Activated naive CD4-positive, alpha-beta T cell treated with anti-CD3 and anti-CD28 coated beads, Interleukin-2, amount 50 U/mL, for 16 hours (primary cell): ENCODE results near the gene MS4A4A.
"Not testable (repeated sequence)": the region's sequence is repeated elsewhere in the genome, so short reads cannot be mapped to it uniquely, and the experiment has no call there.

Source experiments
- DNase-seq: peaks from one replicate; pipeline ENCODE4 v3.0.0-alpha.2; 2020

The MS4A4A gene

GRCh38 chr11:60280412-60280811, at the start of gene MS4A4A:
Gene MS4A4A (plus strand): TSS chr11:60280666. CDS start chr11:60280676, 10 bp downstream.
- DNase-seq = no peak

- DNase-seq = no peak
Observed at GRCh38 chr11:60230681-60231080, 49.8 kb upstream of the MS4A4A start.

DNA sequence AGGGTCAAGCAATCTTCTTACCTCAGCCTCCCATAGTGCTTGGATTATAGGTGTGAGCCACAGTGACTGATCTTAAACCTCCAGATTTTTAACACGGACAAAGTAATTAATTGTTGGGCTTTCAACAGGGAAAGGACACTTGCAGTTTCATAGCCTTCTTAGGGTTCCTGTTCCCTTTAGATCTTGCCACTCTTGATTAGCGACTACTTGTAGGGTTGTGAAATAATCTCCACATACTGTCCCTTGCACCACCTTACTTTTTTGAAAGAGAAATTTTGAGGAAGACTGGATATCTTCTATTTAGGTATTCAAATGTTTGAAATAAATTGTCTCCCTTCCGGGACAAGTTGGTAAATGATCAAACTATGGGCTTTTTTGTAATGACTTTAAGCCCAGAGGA, 45.1 kb upstream of the MS4A4A start:
- DNase-seq = no peak

DNA sequence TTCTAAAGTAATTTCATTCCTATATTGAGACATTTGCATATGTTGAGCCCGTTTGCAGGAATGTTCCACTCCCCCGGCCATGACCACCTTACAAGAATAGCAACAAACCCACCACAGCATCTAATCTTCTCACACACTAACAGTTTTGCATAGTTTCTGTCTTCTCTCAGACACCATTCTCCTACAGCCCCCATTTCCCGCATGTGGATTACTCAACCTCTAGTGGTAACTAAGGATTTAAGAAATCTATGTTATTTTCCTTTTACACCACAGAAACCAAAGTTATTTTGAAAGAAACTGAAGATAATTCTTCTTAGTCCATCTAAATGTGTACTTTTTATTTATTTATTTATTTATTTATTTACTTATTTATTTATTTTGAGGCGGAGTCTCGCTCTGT, 39.8 kb upstream of the MS4A4A start:
- DNase-seq = no peak

- DNase-seq = no peak
Observed at GRCh38 chr11:60241786-60242185, 38.7 kb upstream of the MS4A4A start.

- DNase-seq = no peak
Observed at GRCh38 chr11:60242740-60243239, 37.7 kb upstream of the MS4A4A start, which contains the start of gene MS4A4E. Gene MS4A4E (minus strand): TSS chr11:60243137. CDS start chr11:60230055, 13,082 bp downstream.

GRCh38 chr11:60251485-60252212, 28.8 kb upstream of the MS4A4A start:
- DNase-seq = no peak

GRCh38 chr11:60252213-60253108, 28.0 kb upstream of the MS4A4A start:
- DNase-seq = no peak

DNA sequence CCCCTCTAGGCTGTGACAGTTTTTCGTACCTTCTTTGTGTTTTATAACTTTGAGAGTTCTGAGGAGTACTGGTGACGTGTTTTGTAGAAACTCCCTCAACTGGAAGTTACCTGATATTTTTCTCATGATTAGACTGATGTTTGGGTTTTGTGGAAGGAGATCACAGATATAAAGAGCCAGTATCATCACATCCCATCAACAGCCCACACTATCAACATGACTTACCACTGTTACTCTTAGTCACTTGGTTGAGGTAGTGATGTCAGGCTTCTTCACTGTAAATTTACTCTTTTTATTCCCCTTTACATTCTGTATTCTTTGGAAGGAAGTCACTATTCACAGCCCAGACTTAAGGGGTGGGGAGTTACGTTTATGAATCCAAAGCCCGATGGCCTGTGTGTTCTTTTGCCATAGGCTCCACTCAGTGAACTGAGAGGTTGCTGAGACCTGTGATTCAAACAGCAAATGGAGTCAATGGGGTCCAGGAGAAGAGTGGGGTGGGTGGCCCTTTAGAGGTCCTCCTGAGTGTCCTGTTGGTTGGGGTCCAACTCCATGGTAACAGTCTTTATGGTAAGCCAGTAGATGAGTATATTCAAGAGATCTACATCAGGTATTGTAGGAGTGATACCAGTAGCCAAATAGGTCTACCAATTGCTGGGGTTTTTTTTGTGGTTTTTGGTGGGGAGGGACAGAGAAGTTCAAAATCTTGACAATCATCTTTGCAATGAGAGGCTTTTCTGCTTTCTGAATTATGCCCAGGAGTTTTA, 22.3 kb upstream of the MS4A4A start:
- DNase-seq = no peak

DNA sequence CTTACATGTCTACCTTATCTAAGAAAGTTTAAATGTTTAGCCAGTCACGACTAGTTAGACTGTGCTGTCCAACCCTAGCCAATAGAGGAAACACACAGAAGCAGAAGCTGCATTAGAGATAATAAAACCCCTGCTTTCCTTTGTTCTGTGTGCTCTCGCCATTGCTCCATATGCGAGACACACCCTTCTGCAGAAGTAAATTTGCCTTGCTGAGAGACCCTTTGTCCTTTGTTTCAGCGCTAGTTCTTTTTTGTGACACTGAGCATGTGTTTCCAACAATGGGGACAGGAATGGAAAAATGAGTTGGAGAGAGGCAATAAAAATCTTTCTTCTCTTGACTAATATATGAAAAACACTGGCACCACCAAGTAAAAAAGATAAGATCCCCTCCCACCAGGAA, 19.5 kb upstream of the MS4A4A start:
- no peak for DNase-seq

DNA sequence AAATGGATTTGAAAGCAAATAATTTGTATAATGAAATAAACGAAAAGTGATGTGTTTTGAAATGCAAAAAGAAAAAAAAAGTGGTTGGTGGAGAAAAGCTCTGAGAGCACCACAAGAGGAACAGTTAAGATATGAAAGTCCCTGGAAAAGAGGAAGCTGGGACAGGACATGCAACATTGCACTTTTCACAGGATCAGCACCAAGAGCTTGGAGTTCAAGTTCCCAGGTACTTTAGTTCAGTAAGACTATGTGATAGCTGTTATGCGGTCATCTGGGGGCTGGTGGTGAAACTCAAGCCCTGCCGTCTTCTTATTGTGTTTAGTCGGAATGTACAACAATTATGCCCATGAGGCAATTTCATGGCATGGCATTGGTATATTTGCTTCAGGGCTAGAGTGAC, 17.1 kb upstream of the MS4A4A start:
- no peak for DNase-seq

GRCh38 chr11:60264644-60265043, 15.8 kb upstream of the MS4A4A start:
- no peak for DNase-seq

DNA sequence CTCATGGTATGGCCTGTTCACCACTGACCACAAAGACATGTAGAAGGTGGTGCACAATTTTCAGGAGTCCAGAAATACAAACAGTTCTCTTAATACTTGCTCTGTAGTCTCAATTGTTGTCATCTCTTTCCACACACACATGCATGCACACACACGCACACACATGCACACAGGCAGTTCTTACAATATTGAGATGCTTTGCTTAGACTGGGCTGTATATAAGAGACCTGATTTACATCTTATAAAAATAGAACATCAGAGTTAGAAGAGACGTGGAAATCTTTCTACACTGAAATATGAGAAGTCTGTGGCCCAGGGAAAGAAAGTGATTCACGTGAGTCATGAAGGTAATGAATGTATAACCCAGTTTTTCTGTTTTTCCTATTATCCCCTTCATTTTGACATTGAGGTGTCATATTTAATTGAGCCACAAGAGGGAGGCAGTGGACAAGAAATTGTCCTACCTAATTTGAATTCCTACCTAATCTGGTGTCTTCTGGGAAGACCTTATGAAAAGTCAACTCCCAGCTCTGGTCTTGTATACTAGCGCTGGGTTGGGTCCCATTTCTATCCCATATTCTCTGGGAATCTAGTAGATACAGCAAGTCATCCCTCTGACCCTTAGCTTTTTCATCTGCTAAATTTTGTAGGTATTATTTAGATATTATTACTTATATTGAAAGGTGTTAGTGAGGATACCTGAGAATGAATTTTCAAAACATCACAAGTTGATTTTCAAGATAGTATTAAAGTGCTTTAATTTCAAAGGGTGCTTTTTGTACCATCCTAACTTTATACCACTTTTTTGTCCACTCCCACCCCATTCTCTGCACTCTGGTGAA, 14.9 kb upstream of the MS4A4A start:
- no peak for DNase-seq

GRCh38 chr11:60274416-60274815, 6.0 kb upstream of the MS4A4A start:
- no peak for DNase-seq

DNA sequence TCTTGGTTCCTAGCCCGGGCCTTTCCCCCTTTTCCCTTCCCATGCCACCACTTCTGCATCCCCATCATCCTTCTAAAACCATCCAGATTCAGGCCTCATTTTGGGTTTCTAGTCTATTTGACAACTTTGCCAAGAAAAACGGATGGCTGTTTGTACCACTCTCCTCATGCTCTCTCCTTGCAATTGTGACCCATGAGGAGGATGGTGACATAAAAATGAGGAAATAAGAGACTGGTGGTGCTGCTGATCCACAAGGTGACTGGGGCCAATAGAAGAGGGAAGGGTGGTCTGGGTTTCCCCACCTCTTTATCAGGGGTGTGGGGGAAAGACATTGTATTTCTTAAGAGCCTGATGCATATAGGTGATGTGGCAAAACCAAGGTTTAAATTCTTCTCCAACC, 1.0 kb downstream of the MS4A4A start:
- no peak for DNase-seq

- no peak for DNase-seq
Observed at GRCh38 chr11:60282286-60282685, 1.8 kb downstream of the MS4A4A start.

DNA sequence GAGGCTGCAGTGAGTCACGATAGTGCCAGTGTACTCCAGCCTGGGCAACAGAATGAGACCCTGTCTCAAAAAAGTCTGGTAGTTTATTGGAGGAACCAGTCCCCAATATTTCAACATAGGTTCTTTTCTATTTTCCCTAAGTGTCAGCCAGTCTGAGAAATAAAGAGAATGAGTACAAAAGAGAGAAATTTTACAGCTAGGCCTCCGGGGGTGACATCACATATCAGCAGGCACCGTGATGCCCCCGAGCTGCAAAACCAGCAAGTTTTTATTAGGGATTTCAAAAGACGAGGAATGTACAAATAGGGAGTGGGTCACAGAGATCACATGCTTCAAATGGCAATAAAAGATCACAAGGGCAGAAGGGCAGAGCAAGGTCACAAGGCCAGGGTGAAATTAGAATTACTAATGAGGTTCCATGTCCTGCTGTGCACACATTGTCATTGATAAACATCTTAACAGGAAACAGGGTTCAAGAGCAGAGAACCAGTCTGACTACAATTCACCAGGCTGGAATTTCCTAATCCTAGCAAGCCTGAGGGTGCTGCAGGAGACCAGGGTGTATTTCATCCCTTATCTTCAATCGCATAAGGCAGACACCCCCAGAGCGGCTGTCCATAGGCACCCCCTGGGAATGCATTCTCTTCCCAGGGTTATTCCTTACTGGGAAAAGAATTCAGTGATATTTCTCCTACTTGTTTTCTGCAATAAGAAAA, 5.1 kb downstream of the MS4A4A start:
- DNase-seq = not testable (repeated sequence)

- no peak for DNase-seq
Observed at GRCh38 chr11:60288531-60288930, 8.1 kb downstream of the MS4A4A start.

GRCh38 chr11:60292145-60292544, 11.7 kb downstream of the MS4A4A start:
- DNase-seq = no peak

GRCh38 chr11:60301178-60301577, 20.7 kb downstream of the MS4A4A start:
- DNase-seq = no peak

DNA sequence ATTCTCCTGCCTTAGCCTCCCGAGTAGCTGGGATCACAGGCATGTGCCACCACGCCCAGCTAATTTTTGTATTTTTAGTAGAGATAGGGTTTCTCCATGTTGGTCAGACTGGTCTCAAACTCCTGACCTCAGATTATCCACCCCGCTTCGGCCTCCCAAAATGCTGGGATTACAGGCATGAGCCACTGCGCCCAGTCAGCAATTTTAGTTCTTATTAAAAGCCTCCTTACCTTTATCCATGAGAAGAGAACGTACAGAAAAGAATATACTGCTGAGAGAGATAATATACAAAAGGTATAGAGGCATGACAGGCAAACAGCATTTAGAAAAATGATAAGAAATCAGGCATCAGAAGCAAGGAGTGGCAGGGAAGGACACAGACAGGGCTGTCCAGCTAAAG, 21.4 kb downstream of the MS4A4A start:
- DNase-seq = not testable (repeated sequence)
